D721Med (cell line): ENCODE results near the gene AIF1.

Experiments
- DNase-seq: peaks from one replicate; pipeline ENCODE4 v3.0.0; 2011; ENCODE audit warnings: low spot score; ENCODE audit not compliant: insufficient read length
- FAIRE-seq: peaks from 2 replicates; lab custom pipeline; 2011; peaks lifted over from hg19 to GRCh38; lab: Jason Lieb, UNC
- CTCF ChIP-seq: IDR thresholded peaks from 2 replicates; pipeline ENCODE4 v1.5.1; 2012; ENCODE audit warnings: mild to moderate bottlenecking, control low read depth; ENCODE audit not compliant: insufficient read depth; ENCODE audit errors: missing control alignments

The AIF1 gene

GRCh38 chr6:31658983-31659648 lies 44.1 kb downstream of the AIF1 start:
- FAIRE-seq, result no peak
- TF ChIP-seq CTCF, result no peak
- no peak for DNase-seq

- TF ChIP-seq CTCF, result no peak
- DNase-seq (no peak), FAIRE-seq (no peak)
Observed at GRCh38 chr6:31659649-31660380, 44.8 kb downstream of the AIF1 start.

GRCh38 chr6:31660381-31661261 lies 45.6 kb downstream of the AIF1 start, which contains the start of gene C6orf47:
Gene C6orf47, minus strand, starts transcription at chr6:31660778. Its CDS starts 831 bp downstream, at chr6:31659947.
- DNase-seq (peak; percentile 86), FAIRE-seq (no peak)
- TF ChIP-seq CTCF, result no peak

- DNase-seq, result no peak
- no peak for TF ChIP-seq CTCF
- no peak for FAIRE-seq
Observed at GRCh38 chr6:31661262-31662123, 46.5 kb downstream of the AIF1 start.

GRCh38 chr6:31662124-31662723 lies 47.2 kb downstream of the AIF1 start:
- no peak for TF ChIP-seq CTCF
- DNase-seq, result no peak
- FAIRE-seq, result no peak
